GM12872 (cell line): ENCODE measurements around the gene COPA.

ENCODE experiments used
- TF ChIP-seq, protein P1 (sequence below): IDR thresholded peaks from 3 replicates; pipeline ENCODE4 v1.5.1; 2011; ENCODE audit warnings: low read depth, mild to moderate bottlenecking, low read length, moderate library complexity; ENCODE audit not compliant: insufficient read depth

The COPA gene

DNA sequence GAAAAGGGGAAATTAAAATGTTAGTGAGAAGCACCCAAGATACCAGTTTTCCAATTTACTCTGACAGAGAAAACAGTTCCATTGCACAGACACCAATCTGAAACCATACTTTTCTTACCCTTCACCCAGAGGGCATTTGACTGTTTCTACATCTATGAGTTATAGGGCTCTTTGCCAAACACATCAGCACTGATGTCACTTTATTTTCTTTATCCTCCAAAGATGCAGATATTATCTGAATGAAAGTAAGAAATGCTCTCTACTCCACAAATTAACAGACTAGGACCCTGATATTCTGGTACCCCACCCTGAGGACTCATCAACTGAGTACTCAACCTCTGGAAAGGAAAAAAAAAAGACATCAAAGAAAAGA is 33.9 kb downstream of the COPA start:
- TF ChIP-seq, protein P1, sequence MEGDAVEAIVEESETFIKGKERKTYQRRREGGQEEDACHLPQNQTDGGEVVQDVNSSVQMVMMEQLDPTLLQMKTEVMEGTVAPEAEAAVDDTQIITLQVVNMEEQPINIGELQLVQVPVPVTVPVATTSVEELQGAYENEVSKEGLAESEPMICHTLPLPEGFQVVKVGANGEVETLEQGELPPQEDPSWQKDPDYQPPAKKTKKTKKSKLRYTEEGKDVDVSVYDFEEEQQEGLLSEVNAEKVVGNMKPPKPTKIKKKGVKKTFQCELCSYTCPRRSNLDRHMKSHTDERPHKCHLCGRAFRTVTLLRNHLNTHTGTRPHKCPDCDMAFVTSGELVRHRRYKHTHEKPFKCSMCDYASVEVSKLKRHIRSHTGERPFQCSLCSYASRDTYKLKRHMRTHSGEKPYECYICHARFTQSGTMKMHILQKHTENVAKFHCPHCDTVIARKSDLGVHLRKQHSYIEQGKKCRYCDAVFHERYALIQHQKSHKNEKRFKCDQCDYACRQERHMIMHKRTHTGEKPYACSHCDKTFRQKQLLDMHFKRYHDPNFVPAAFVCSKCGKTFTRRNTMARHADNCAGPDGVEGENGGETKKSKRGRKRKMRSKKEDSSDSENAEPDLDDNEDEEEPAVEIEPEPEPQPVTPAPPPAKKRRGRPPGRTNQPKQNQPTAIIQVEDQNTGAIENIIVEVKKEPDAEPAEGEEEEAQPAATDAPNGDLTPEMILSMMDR, result no peak

DNA sequence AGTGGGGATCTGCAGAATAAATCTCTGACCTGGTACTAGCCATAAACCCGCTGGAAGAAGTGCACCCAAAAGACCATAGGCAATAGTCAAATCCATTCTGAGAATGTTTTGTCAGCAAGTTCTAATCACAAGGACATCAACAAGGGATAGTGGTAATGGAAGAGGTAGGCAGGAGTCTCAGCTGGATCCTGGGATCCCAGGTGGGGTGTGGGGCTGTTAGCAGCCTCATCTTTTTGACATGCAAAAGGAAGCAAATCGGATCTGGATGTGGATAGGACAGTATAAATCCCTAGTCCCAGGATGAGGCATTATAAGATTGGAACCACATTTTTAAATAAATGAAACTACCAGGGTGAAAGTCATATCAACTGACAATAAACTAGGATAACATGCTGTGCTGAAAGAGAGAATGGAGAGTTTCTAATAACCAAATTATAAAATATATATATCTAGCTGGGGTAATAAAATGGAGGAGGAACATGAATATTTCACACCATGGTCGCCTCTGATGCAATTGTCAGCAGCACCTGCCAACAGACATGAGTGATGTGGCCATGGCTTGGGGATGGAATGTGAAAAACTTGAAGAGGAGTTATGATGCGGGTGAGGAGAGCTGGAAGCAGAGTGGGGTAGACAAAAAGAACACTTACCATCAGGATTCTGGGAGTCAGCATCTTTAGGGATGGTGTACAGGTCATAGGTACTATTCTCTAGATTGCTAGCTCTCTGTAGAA is 34.4 kb downstream of the COPA start:
- TF ChIP-seq, protein P1, result no peak

DNA sequence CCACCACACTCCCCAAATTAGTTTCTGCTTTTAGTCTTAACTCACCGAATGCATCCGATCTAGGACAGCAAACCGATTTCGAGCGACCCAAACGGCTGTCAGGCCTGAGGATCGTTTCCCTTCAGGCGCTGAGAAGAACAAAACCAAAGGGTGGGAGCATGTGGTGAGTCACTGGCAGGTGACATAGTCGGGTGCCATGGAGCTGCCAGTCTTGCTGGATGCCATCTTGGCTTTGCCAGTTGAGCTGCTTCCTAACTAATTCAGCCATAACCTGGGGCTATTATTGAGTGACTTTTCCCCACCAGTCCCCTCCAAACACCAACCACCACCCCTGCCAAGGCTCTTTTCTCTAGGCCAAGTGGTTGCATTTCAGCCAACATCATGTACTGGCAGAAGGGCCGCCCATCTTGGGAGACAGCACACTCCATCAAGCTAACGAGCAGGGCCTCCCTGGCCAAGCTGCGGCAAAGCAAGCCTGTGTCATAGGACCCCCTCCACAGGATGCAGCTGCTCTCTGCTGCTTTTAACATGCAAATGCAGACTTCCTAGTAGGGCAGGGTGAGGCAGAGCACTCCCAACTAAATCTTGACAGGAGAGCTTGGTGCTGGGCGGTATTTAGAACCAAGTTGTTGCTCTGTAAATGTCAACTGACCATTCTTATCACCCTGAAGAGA is 35.8 kb downstream of the COPA start:
- TF ChIP-seq, protein P1, result no peak

DNA sequence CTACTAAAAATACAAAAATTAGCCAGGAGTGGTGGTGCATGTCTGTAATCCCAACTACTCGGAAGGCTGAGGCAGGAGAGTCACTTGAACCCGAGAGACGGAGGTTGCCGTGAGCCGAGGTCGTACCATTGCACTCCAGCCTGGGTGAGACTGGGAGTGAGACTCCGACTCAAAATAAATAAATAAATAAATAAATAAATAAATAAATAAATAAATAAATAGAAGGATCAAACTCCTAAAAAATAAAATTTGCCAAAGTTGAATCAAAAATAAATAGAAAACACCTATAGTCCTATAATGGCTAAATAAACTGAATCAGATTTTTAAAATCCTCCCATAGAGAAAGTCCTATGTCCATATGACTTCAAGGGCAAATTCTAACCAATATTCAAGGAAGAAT is 42.9 kb downstream of the COPA start:
- TF ChIP-seq, protein P1, result no peak

DNA sequence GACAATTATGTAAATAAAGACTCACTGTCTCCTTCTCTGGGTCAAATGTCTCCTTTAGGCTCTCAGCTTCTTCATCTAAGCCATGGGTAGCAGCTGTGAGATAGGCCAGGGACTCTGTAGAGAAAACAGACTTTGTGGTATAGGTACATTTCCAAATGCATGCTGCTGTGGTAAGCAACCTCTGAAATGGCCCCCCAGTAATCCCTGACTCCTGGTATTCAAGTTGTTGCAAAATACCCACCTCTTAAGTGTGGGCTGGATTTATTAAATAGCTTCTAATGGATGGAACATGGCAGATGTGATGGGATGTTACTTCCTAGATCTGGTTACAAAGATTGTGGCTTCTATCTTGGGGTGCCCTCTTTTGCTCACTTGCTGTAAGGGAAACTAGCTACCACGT is 47.0 kb downstream of the COPA start:
- TF ChIP-seq, protein P1, result no peak

DNA sequence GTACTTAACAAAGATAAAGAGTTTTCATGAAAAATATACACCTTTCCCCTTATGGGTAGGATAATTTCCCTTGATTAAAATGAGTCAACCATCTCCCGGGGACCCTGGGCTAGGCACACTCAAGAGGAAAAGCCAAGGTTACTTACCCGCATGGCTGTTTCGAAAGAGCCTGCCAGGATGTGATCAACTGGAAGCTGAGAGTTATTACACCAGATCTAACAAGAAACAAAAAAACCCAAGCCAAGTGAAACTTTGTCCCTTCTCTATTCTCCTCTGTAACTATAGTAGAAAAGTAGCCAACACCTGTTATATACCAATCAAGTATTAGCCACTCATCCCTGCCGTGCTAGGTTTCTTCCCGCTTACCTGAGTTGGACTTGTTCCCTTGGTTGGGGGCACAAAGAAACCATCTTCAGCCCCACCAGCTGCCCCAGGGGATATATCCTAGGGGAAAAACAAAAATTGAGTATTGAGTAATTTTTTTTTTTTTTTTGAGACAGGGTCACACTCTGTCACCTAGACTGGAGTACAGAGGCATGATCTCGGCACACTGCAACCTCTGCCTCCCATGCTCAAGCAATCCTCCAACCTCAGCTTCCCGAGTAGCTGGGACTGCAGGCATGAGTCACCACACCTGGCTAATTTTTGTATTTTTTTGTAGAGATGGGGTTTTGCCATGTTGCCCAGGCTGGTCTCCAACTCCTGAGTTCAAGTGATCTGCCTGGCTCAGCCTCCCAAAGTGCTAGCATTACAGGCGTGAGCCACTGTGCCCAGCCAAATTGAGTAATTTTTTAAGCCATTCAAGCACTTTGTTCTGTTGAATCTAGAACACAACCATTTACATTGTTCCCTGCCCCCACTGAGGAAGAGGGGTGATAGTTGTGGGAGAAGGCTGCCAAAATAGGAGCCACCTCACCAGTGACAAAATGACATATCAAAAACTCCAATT is 49.8 kb downstream of the COPA start:
- TF ChIP-seq, protein P1, result no peak
